ENCODE results near the gene TICRR.

Gene TICRR

GRCh38 chr15:89630974-89631901, 56.0 kb downstream of the TICRR start:
- DNase-seq = no peak

- DNase-seq = no peak
Observed at GRCh38 chr15:89631902-89632264, 56.6 kb downstream of the TICRR start.

- DNase-seq = no peak
Observed at GRCh38 chr15:89632563-89633430, 57.5 kb downstream of the TICRR start.

GRCh38 chr15:89633585-89633984, 58.3 kb downstream of the TICRR start:
- DNase-seq = no peak

- no peak for DNase-seq
Observed at GRCh38 chr15:89640245-89640644, 65.0 kb downstream of the TICRR start.

GRCh38 chr15:89641053-89641452, 65.8 kb downstream of the TICRR start:
- DNase-seq = no peak

GRCh38 chr15:89642106-89642505, 66.8 kb downstream of the TICRR start:
- DNase-seq = no peak

- no peak for DNase-seq
Observed at GRCh38 chr15:89645680-89646079, 70.4 kb downstream of the TICRR start.

- DNase-seq = no peak
Observed at GRCh38 chr15:89646416-89647141, 71.3 kb downstream of the TICRR start.

GRCh38 chr15:89647191-89647851, 72.1 kb downstream of the TICRR start:
- DNase-seq = peak; percentile 55

- no peak for DNase-seq
Observed at GRCh38 chr15:89648106-89649012, 73.1 kb downstream of the TICRR start.

- DNase-seq = no peak
Observed at GRCh38 chr15:89649013-89649625, 73.8 kb downstream of the TICRR start.

GRCh38 chr15:89649716-89650115, 74.4 kb downstream of the TICRR start:
- no peak for DNase-seq

- no peak for DNase-seq
Observed at GRCh38 chr15:89652131-89652530, 76.9 kb downstream of the TICRR start.

GRCh38 chr15:89652666-89653065, 77.4 kb downstream of the TICRR start:
- no peak for DNase-seq

GRCh38 chr15:89653578-89653977, 78.3 kb downstream of the TICRR start:
- no peak for DNase-seq

- DNase-seq = no peak
Observed at GRCh38 chr15:89654301-89654761, 79.1 kb downstream of the TICRR start.

- DNase-seq = no peak
Observed at GRCh38 chr15:89654847-89655805, 79.9 kb downstream of the TICRR start, which contains the start of gene KIF7. Gene KIF7 (minus strand): TSS chr15:89655467. CDS start chr15:89652930, 2,537 bp downstream.

- no peak for DNase-seq
Observed at GRCh38 chr15:89656116-89656815, 81.0 kb downstream of the TICRR start.

All from activated CD4-positive, alpha-beta T cell treated with anti-CD3 and anti-CD28 coated beads, Interleukin-2, amount 50 U/mL, for 1 hour (primary cell).